H1 (cell line): ENCODE data around the gene ASXL1. TPM values are rescaled to one million over a fixed set of nuclear protein-coding genes. Genes with fewer than 3 reads are reported as not detected.

Source experiments
- BACH1 ChIP-seq: IDR thresholded peaks from 2 replicates; pipeline ENCODE4 v1.6.1; 2012; ENCODE audit warnings: low read length, improper control_type of control experiment
- EP300 ChIP-seq, 2 experiments: IDR thresholded peaks; 1 replicate in 1 of 2; 2 replicates in 1 of 2; pipeline ENCODE4 v1.6.1; 2011 to 2012; ENCODE audit warnings: low read depth in 2 of 2, low read length in 2 of 2, mild to moderate bottlenecking in 2 of 2, borderline replicate concordance in 1 of 2, inconsistent platforms in 1 of 2, moderate library complexity in 1 of 2
- RBBP5 ChIP-seq: IDR thresholded peaks from 2 replicates; pipeline ENCODE4 v1.7.1; 2012; ENCODE audit warnings: low read depth, mild to moderate bottlenecking, inconsistent platforms, low read length, moderate library complexity, borderline replicate concordance
- YY1 ChIP-seq: IDR thresholded peaks from 2 replicates; pipeline ENCODE4 v1.6.1; 2011; ENCODE audit warnings: low read depth, mild to moderate bottlenecking, low read length
- polyA plus RNA-seq, 7 experiments: library from polyadenylated mRNA; depleted of rRNA in 3 of 7; stranded (reverse) in 5 of 7; unstranded in 2 of 7; fragments of >200 nt in 5 of 7; fragments of 200-250 nt in 2 of 7; gene quantifications; 1 replicate in 5 of 7; 2 replicates in 1 of 7; 4 replicates in 1 of 7; pipeline versions ENCODE4 v1.2.1 to v1.2.3, GENCODE V29; 2011 to 2013; ENCODE audit warnings: missing spikeins in 2 of 7, mixed read lengths in 2 of 7
- total RNA-seq: library from RNA; stranded (reverse); fragmentation: NEBNext Ultra II Directional; extraction: Animal tissue kit (Norgen Biotek cat#: 25700); gene quantifications from 2 replicates; pipeline ENCODE4 v1.2.1, GENCODE V29; 2021

Gene ASXL1
- total and polyA plus RNA-seq, 2 of the 8 experiments (the other 6 are each of a cell fraction or from before 2014, with no cell fraction given), result 10.6 to 26.5 TPM

DNA sequence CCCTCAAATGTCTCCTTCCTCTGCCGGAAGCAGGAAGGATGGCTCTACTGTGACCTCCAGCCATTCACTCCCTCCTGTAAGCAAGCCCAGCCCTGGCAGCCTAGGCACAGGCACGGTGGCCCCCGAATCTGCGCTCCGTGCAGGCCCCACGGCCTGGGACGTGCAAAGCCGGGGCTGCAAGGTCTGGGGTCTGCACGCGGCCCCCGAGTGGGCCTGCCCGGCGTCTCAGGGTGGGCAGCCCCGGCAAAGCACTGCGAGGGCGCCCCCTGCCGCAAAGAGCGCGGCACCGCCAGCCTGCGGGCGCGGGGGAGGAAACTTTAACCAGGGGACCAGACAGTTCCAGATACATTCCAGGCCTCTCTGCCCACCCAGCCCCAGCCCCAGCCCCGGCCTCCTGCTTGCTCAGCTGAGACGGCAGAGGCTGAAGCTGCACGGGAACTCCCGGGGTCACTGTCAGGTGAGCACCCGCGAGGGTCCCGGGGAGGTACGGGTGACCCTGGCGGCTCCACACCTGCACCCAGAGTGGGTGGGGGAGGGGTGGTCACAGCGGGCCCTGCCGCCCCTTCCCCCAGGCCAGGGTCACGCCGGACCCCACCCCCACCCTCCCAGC lies 98.8 kb downstream of the ASXL1 start (continued):
- TF ChIP-seq EP300 (IDR thresholded peaks at IDR 0.05; ENCODE audit: borderline replicate concordance in 1 of 2, low read depth in 2 of 2, low read length in 2 of 2) (no peak), YY1 (no peak), BACH1 (peak; percentile 42), RBBP5 (peak; percentile 17; the same call in 1 of the 2 replicates)
